Raji (cell line): ENCODE data around the gene USP32.

Experiments
- POLR2A ChIP-seq: IDR thresholded peaks from 2 replicates; pipeline ENCODE4 v1.6.1; 2011; ENCODE audit warnings: low read depth, low read length, control low read depth; ENCODE audit not compliant: insufficient read depth

Gene USP32

GRCh38 chr17:60247836-60248461 is 144.0 kb downstream of the USP32 start:
- no peak for TF ChIP-seq POLR2A

GRCh38 chr17:60244656-60245055 is 147.3 kb downstream of the USP32 start:
- TF ChIP-seq POLR2A: no peak

GRCh38 chr17:60240290-60240689 is 151.6 kb downstream of the USP32 start:
- no peak for TF ChIP-seq POLR2A

- no peak for TF ChIP-seq POLR2A
These were observed 160.2 kb downstream of the USP32 start for GRCh38 chr17:60231691-60232090.

DNA sequence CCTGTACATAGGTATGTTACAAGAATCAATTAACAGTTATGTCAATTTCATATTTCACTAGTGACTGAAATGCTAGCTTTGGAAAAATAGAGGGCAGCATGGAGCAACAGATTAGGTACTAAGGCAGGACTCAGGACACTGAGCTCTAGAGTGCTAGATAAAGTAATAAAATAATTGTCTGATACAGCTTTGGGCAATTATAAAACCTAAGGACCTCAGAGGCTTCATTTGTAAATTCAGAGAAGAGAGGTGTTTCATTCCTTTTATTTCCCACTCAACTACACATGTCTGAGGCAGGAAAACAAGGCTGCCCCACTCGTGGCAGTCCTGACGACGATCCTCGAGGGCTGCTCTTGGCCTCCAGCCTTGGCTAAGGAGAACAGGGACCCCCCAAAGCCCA is 160.7 kb downstream of the USP32 start:
- no peak for TF ChIP-seq POLR2A

DNA sequence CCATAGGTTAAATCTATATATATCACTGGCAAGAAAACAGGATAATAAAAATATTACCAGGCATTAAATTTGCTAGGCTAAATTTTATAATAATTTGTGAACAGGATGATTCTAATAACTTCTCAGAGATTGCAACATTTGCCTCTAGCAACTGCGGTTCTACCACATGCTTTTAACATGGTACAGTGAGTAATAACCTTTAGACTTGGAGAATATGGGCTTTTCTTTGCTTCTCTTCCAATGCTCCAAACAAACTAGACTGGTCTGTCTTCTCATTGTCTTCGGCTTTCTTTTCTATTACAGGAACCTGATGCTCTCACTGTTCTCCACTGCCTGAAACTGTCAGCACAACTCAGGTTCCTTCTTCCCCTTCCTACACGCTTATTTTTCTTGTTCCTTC is 161.6 kb downstream of the USP32 start:
- no peak for TF ChIP-seq POLR2A

DNA sequence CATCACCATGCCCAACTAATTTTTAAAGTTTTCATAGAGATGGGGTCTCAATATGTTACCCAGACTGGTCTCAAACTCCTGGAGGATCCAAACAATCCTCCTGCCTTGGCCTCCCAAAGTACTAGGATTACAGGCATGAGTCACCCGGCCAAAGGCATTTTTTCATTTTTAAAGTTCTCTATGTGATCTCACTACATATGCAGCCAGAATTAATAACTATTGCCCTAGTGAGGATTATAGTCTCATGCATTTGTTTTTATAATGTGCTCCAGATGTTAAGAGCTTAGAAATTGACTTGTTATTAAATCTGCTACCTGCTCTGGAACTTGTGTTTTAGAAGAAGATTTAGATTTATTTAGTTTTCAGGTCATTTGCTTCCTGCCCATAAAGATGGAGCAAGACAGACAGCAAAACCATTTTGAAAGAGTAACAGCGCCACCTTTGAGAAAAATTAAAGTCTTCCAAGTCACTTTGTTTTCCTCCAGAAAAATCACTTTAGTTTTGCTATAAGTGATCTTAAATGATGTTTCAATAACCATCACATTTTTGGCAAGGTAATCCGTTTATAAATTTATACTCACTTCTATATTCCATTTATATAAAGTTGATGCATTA is 162.6 kb downstream of the USP32 start:
- no peak for TF ChIP-seq POLR2A

- TF ChIP-seq POLR2A: no peak
These were observed 167.9 kb downstream of the USP32 start for GRCh38 chr17:60224064-60224463.

DNA sequence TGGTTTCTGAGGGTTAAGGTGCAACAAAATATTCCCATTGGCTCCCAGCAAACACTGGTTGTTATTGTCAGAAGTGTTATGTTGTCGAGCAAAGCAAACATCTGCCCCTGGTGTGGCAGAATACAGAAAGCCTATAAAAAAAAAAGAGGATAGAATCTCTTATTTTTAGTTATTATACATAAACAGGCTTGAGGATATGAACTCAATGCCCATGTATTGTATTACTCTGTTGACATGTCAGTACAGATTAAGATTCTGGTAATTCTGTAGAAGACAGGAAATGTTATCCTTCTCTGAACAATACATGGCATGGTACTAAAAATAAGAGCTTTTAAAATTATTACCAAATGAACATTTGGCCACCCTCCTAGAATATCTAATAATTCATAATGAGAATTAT is 168.5 kb downstream of the USP32 start:
- TF ChIP-seq POLR2A: no peak

DNA sequence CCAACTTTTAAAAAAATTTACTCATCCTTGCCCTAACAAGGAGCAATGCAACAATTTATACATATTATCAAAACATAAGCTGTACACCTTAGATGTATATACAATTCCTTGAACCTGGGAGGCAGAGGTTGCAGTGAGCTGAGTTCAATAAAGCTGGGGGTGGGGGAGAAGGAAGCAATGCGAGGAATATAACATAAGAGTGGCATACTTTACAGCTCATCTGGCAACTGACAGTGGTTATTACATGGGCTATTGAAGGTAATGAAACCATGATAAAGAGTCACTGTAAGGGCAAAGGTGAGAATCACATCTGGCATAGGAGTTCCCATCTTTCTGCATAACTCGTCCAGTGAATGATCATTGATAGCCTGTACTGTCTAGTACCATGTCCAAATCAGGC is 198.5 kb downstream of the USP32 start:
- no peak for TF ChIP-seq POLR2A

DNA sequence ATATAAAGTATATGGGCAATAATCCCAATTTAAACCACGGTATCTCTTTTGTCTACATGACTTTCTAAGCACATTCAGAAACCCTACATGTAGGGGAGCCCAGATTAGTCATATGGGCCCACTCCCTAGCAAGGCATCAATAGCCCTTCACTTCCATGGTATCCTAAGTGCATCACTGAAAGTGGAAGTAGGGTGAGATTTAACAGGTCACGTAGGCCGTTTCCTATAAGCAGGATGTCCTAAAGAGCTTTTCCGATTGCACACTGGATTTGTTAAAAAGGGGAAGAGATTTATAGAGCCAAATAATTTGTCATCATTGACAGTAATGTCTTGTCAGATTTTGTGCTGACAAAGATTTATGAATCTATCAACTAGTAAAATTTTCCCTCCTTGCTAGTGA is 203.2 kb downstream of the USP32 start:
- no peak for TF ChIP-seq POLR2A

- no peak for TF ChIP-seq POLR2A
These were observed 217.9 kb downstream of the USP32 start for GRCh38 chr17:60174035-60174434.

DNA sequence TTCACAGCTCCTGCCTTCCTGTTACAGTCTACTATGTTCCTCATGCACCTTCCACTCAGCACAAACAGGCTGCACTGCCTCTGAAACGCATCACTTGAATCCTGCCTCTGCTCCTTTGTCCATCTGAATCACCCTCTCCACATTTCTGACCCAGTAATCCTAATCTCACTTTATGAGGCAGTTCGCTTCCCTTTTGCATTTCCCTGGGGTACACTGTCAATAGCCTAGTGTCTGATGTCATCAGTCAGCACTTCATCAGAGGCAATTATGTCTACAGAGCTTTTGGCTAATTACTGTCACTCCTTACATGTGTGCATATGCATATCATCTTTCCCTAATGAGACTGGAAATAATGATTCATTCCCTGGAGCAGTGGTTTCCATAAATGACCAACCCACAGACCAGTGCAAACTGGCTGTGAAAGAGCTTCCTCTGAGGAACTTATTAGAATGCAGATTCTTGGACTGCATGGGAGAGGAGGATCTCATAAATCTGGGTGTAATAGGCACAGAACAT is 218.6 kb downstream of the USP32 start:
- TF ChIP-seq POLR2A: no peak

GRCh38 chr17:60171753-60172079 is 220.2 kb downstream of the USP32 start:
- TF ChIP-seq POLR2A: no peak

- no peak for TF ChIP-seq POLR2A
These were observed 220.8 kb downstream of the USP32 start for GRCh38 chr17:60170835-60171752.
